Kidney epithelial cell (primary cell): ENCODE results near the gene PUDP. TPM values are rescaled to one million over a fixed set of nuclear protein-coding genes. Genes with fewer than 3 reads are reported as not detected.

Source experiments
- DNase-seq: peaks from one replicate; pipeline ENCODE4 v3.0.0-alpha.2; 2010; ENCODE audit warnings: low read depth
- H3K27me3 ChIP-seq: 2 replicates; pipeline ENCODE4 v1.6.0; 2011; ENCODE audit warnings: low read length; ENCODE audit not compliant: control insufficient read depth, insufficient read depth
- H3K36me3 ChIP-seq: 2 replicates; pipeline ENCODE4 v1.5.1; 2011; ENCODE audit warnings: low read length; ENCODE audit not compliant: control insufficient read depth, insufficient read depth
- H3K4me3 ChIP-seq: 2 replicates; pipeline ENCODE4 v1.5.1; 2011; ENCODE audit warnings: low read depth, mild to moderate bottlenecking, control low read depth, low read length
- total RNA-seq: library from RNA; depleted of rRNA; stranded (reverse); fragments of >200 nt; gene quantifications from 2 replicates; pipeline ENCODE4 v1.2.3, GENCODE V29; 2015
- TF ChIP-seq, protein P1 (sequence below): IDR thresholded peaks from 2 replicates; pipeline ENCODE4 v1.5.1; 2011; ENCODE audit warnings: mild to moderate bottlenecking, moderate library complexity, low read length, control low read depth, inconsistent platforms; ENCODE audit not compliant: insufficient read depth, poor library complexity, severe bottlenecking

Gene PUDP
- total RNA-seq, 1 donor from 2014 or later = 14.6 TPM

DNA sequence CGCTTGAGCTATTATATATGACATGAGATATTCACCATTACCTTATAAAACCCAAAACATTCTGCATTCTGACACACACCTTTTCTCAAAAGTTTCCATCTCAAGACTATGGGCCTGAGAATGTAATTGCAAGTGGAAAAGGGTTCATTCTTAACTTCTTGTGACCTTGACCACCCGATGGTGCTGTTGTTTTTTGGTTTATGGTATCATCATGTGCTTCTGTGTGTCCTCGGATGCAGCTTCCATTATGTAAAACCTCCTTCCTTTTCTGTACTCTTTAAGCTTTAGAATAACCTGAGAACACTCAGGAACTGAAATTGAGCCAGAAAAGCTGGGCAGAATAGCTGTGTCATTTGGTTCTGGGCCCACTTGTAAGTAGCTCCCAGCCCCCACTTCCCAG, 16.2 kb upstream of the PUDP start:
- TF ChIP-seq, protein P1, sequence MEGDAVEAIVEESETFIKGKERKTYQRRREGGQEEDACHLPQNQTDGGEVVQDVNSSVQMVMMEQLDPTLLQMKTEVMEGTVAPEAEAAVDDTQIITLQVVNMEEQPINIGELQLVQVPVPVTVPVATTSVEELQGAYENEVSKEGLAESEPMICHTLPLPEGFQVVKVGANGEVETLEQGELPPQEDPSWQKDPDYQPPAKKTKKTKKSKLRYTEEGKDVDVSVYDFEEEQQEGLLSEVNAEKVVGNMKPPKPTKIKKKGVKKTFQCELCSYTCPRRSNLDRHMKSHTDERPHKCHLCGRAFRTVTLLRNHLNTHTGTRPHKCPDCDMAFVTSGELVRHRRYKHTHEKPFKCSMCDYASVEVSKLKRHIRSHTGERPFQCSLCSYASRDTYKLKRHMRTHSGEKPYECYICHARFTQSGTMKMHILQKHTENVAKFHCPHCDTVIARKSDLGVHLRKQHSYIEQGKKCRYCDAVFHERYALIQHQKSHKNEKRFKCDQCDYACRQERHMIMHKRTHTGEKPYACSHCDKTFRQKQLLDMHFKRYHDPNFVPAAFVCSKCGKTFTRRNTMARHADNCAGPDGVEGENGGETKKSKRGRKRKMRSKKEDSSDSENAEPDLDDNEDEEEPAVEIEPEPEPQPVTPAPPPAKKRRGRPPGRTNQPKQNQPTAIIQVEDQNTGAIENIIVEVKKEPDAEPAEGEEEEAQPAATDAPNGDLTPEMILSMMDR = no peak
- Histone ChIP-seq H3K4me3 (no peak overlapping the region), H3K36me3 (no peaks in the 10 kb centered on the region), H3K27me3 (no peaks in the 10 kb centered on the region)
- DNase-seq = no peak

DNA sequence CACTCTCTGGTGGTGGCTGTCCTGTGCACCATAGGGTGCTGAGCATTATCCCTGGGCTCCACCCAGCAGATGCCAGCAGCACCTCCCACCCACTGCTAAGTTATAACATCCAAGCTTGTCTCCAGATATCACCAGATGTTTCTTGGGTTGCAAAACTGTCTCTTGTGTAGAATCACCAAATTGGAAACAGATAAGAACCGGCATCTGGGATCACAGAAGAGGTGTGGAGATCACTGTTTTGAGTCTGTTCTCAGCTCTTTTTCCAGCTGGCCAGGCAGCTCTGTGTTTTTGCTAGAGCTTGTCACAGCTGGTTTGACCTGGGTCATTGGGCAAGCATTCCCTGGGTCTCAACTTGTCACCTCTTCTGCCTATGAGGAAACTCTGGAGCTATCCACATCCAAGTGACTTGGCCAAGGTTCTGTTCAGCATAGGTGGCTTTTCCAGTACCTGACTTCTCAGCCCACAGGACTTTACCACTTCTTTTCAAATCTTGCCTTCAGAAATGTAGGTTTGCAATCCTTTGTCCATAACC, 15.3 kb upstream of the PUDP start:
- DNase-seq = no peak
- Histone ChIP-seq H3K27me3 (no peaks in the 10 kb centered on the region), H3K36me3 (no peaks in the 10 kb centered on the region), H3K4me3 (no peak overlapping the region)
- TF ChIP-seq, protein P1 = no peak

DNA sequence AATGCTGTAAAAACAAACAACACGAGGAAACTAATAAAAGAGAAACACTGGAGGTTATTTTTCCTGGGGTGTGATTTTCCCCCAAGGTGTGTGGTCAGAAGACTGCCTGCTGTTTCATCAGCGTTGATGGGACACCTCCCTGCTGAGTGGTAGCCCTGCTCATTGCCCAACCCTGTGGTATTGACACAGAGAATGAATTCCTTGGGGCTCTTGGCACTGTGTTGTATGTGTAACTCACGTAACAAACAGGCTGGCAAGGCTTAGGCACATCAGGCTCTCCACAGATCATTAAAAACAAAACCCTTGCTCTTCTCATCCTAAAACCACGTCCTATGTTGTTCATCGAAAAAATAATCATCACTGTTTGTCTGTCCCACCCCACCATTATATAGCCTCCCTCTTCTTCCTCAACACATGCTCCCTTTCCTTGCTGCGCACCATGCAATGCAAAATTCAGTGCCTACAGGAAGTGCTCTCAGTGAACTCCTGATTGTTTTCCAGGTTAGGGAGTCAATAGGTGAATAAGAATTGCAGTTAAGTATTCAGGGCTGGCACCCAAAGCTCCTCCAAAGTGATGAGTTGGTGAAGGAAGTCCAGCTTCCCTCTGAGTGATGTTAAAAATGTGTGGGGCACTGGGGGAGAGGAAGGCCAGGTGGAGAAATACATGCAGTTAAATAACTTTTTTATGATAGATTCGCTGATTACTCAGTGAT, 11.4 kb upstream of the PUDP start:
- Histone ChIP-seq H3K36me3 (no peaks in the 10 kb centered on the region), H3K27me3 (no peaks in the 10 kb centered on the region), H3K4me3 (no peak overlapping the region)
- DNase-seq = no peak
- TF ChIP-seq, protein P1 = no peak

DNA sequence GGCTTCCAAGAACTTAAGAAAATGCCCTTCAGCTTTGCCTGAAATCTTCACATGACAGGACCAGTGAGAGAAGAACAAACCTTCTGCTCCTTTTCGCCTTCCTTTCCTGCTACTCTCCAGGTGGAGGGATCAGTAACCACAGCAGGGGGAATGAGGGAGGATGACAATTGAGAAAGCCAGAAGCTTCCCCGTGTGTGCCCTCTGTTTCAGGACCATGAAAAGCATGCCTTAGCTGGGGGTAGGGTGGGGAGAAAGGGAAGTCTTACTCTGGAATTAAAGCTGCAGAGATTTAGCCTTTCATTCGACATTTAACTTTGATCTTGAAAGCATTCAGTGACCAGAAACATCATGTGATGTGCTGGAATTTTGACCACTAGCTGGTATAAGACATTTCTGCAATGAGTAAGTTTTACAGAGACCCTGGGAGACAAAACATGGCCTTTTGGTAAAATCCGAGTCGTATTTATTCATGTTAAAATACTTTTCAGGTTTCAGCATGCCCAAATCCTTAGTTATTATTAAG, 10.6 kb upstream of the PUDP start:
- H3K36me3 ChIP-seq = no peaks in the 10 kb centered on the region
- no peaks in the 10 kb centered on the region for H3K27me3 ChIP-seq
- H3K4me3 ChIP-seq = no peak overlapping the region
- TF ChIP-seq, protein P1 = no peak
- DNase-seq = no peak

DNA sequence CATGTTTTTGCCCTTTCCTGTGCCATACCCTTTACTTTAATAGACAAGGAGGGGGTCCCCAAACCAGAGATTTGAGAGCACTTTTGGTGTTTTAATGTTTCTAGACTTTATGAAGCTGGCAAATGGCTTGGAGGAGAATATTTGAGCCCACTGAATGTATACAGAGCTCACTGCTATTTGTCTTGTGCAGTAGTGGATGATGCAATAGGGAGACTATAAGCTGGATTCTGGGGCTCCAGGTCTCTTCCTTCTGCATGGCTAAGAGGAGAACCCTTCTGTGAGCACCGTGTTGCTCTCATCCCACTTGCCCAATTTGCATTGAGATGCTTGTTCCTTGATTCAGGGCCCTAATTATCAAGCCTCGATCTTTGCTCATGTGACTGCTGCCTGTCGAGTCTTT, 8.9 kb upstream of the PUDP start:
- DNase-seq = no peak
- H3K27me3 ChIP-seq = peaks cover 3% of the 10 kb centered on the region
- H3K36me3 ChIP-seq = no peaks in the 10 kb centered on the region
- H3K4me3 ChIP-seq = no peak overlapping the region
- TF ChIP-seq, protein P1 = no peak

DNA sequence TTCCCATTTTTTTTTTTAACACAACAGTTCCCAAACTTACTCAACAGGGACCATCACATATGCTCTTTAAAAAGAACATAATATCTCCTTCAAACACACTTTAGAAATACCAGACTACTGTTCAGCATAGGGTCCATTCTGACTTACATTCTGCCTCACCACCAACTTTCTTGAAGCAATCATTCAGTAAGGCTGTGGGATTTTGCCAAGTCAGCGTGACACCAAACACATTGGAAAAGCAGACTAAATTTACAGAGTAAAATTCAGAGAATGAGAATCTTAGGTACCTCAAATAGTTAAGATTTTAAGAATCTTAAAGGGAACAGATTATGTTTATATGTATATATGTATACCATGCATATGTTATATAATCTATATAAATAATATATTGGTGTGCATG, 7.2 kb upstream of the PUDP start:
- TF ChIP-seq, protein P1 = no peak
- no peaks in the 10 kb centered on the region for H3K36me3 ChIP-seq
- no peak overlapping the region for H3K4me3 ChIP-seq
- no peak for DNase-seq
- peaks cover 3% of the 10 kb centered on the region for H3K27me3 ChIP-seq
